Progenitor cell of endocrine pancreas (in vitro differentiated cells): ENCODE measurements around the gene INCA1. TPM values are rescaled to one million over a fixed set of nuclear protein-coding genes. Genes with fewer than 3 reads are reported as not detected.

Experiments
- DNase-seq: peaks from one replicate; pipeline ENCODE4 v3.0.0; 2021; ENCODE audit warnings: low spot score; ENCODE audit not compliant: unreplicated experiment
- H3K27ac Mint-ChIP-seq: 2 replicates; pipeline ENCODE4 v1.8.0; 2021; ENCODE audit warnings: mild to moderate bottlenecking, moderate library complexity, mixed read lengths
- H3K27me3 Mint-ChIP-seq: 2 replicates; pipeline ENCODE4 v1.8.0; 2021; ENCODE audit warnings: mixed read lengths
- H3K36me3 Mint-ChIP-seq: 2 replicates; pipeline ENCODE4 v1.8.0; 2022; ENCODE audit warnings: mixed read lengths; ENCODE audit not compliant: insufficient read depth
- H3K4me1 Mint-ChIP-seq: 2 replicates; pipeline ENCODE4 v1.8.0; 2021; ENCODE audit warnings: low read depth, mixed read lengths
- H3K4me3 Mint-ChIP-seq: 2 replicates; pipeline ENCODE4 v1.8.0; 2021; ENCODE audit warnings: low read depth, mild to moderate bottlenecking, moderate library complexity, mixed read lengths
- H3K9me3 Mint-ChIP-seq: 2 replicates; pipeline ENCODE4 v1.8.0; 2021; ENCODE audit warnings: low read depth, mixed read lengths
- CTCF ChIP-seq: fragments of 200-600 bp; sonication (generic); IDR thresholded peaks from one replicate; pipeline ENCODE4 v1.5.0; 2021; ENCODE audit warnings: antibody characterized with exemption, mild to moderate bottlenecking; ENCODE audit not compliant: unreplicated experiment
- total RNA-seq: library from RNA; stranded (reverse); gene quantifications from 2 replicates; pipeline ENCODE4 v1.2.1, GENCODE V29; 2021

INCA1 gene
- total RNA-seq, 1 donor from 2014 or later: 3.3 TPM

- H3K4me1 Mint-ChIP-seq: peaks cover 28% of the 10 kb centered on the region
- H3K36me3 Mint-ChIP-seq: peaks cover 8% of the 10 kb centered on the region
- no peaks in the 10 kb centered on the region for H3K27me3 Mint-ChIP-seq
- peak overlapping the region; percentile 26 for H3K27ac Mint-ChIP-seq
- DNase-seq: no peak
- no peak overlapping the region for H3K4me3 Mint-ChIP-seq
- H3K9me3 Mint-ChIP-seq: no peaks in the 10 kb centered on the region
- no peak for TF ChIP-seq CTCF
Measured at GRCh38 chr17:4944554-4945175, 52.7 kb downstream of the INCA1 start.

GRCh38 chr17:4944163-4944553 lies 53.2 kb downstream of the INCA1 start:
- H3K27ac Mint-ChIP-seq: peak overlapping the region; percentile 62
- peaks cover 30% of the 10 kb centered on the region for H3K4me1 Mint-ChIP-seq
- H3K27me3 Mint-ChIP-seq: no peaks in the 10 kb centered on the region
- H3K36me3 Mint-ChIP-seq: peaks cover 8% of the 10 kb centered on the region
- no peaks in the 10 kb centered on the region for H3K9me3 Mint-ChIP-seq
- TF ChIP-seq CTCF: no peak
- no peak overlapping the region for H3K4me3 Mint-ChIP-seq
- DNase-seq: no peak

DNA sequence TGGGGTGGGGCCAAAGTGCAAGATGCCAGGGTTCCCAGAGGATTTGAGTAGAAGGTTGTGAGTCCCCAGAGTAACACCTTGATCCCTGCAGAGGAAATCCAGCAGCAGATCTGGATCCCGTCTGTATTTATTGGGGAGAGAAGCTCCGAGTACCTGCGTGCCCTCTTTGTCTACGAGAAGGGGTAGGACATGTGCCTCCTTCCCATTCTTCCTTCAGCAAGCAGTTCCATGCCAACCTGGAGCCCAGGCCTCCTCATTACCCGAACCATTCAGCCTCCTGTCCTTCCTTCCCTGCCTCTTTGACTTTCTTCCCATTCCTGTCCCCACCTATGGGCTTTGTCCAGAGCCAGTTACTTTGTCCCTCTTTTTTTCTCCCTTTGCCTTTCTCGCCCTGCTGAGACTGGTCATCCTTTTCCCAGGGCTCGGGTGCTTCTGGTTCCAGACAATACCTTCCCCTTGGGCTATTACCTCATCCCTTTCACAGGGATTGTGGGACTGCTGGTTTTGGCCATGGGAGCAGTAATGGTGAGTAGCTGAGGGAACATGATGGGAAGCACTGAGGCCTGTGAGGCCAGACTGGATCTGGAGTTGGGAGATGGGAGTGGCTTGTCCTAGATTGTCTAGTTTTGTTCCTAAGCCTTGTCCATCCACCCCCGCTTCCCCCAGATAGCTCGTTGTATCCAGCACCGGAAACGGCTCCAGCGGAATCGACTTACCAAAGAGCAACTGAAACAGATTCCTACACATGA lies 54.4 kb downstream of the INCA1 start:
- Mint-ChIP-seq H3K27me3 (no peaks in the 10 kb centered on the region), H3K9me3 (no peaks in the 10 kb centered on the region), H3K4me3 (peak overlapping the region; percentile 19), H3K36me3 (peaks cover 9% of the 10 kb centered on the region), H3K27ac (peak overlapping the region; percentile 79), H3K4me1 (peaks cover 37% of the 10 kb centered on the region)
- no peak for DNase-seq
- no peak for TF ChIP-seq CTCF

DNA sequence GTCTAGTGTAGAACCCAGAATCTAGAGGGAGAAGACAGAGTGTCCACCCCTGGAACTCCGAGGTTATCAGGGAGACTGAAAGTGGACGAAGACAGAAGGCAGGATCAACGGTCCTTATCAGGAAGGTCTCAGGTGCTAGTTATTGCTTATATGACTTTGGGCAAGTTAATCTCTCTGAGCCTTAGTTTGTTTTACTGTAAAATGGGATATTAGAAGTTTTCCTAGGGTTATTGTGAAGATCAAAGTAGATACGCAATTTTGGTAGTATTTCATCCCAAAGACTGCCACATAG lies 56.1 kb downstream of the INCA1 start:
- no peak for TF ChIP-seq CTCF

GRCh38 chr17:4940555-4941318 lies 56.6 kb downstream of the INCA1 start:
- H3K27me3 Mint-ChIP-seq: no peaks in the 10 kb centered on the region
- peak; percentile 45 for DNase-seq
- H3K4me1 Mint-ChIP-seq: peaks cover 26% of the 10 kb centered on the region
- H3K27ac Mint-ChIP-seq: peak overlapping the region; percentile 99
- H3K4me3 Mint-ChIP-seq: peak overlapping the region; percentile 85
- peaks cover 11% of the 10 kb centered on the region for H3K36me3 Mint-ChIP-seq
- H3K9me3 Mint-ChIP-seq: no peaks in the 10 kb centered on the region
- TF ChIP-seq CTCF: no peak

More for the DNA sequence above, 56.1 kb downstream of the INCA1 start:
- H3K4me3 Mint-ChIP-seq: peak overlapping the region; percentile 85
- DNase-seq: no peak
- H3K36me3 Mint-ChIP-seq: peaks cover 11% of the 10 kb centered on the region
- H3K4me1 Mint-ChIP-seq: peaks cover 28% of the 10 kb centered on the region
- H3K27ac Mint-ChIP-seq: peak overlapping the region; percentile 99
- no peaks in the 10 kb centered on the region for H3K27me3 Mint-ChIP-seq
- H3K9me3 Mint-ChIP-seq: no peaks in the 10 kb centered on the region
